Mesenchymal stem cell (in vitro differentiated cells and primary cell): ENCODE measurements around the gene OGA.
A peak's percentile ranks its signal among the peaks of the same experiment; 100 is the strongest.

Experiments used
- DNase-seq: peaks from one replicate; pipeline ENCODE4 v3.0.0-alpha.2; 2013
- H2AFZ ChIP-seq: one replicate; pipeline ENCODE4 v1.6.1; 2013; ENCODE audit warnings: low read depth, mild to moderate bottlenecking, control low read depth, inconsistent platforms, low read length, moderate library complexity
- H2AK5ac ChIP-seq: 2 replicates; pipeline ENCODE4 v1.6.1; 2013; ENCODE audit warnings: low read length, moderate library complexity, mild to moderate bottlenecking, inconsistent platforms; ENCODE audit not compliant: severe bottlenecking
- H2BK120ac ChIP-seq: one replicate; pipeline ENCODE4 v1.6.1; 2013; ENCODE audit warnings: low read depth, mild to moderate bottlenecking, inconsistent platforms, low read length, moderate library complexity
- H2BK12ac ChIP-seq, 2 experiments: one replicate each; pipeline ENCODE4 v1.6.1; 2013; ENCODE audit warnings: inconsistent platforms in 2 of 2, low read length in 2 of 2, mild to moderate bottlenecking in 2 of 2, moderate library complexity in 2 of 2, control low read depth in 1 of 2
- H2BK15ac ChIP-seq: one replicate; pipeline ENCODE4 v1.6.1; 2013; ENCODE audit warnings: mild to moderate bottlenecking, low read depth, inconsistent platforms; ENCODE audit not compliant: poor library complexity, severe bottlenecking
- H2BK5ac ChIP-seq: 2 replicates; pipeline ENCODE4 v1.6.1; 2013; ENCODE audit warnings: low read depth, mild to moderate bottlenecking, low read length, control low read depth, inconsistent platforms; ENCODE audit not compliant: poor library complexity, severe bottlenecking
- H3K14ac ChIP-seq, 2 experiments: one replicate each; pipeline ENCODE4 v1.6.1; 2013; ENCODE audit warnings: inconsistent platforms in 2 of 2, low read length in 2 of 2, control low read depth in 1 of 2, mild to moderate bottlenecking in 1 of 2, moderate library complexity in 1 of 2
- H3K18ac ChIP-seq, 2 experiments: one replicate each; pipeline ENCODE4 v1.6.1; 2013; ENCODE audit warnings: inconsistent platforms in 2 of 2, low read length in 2 of 2, control low read depth in 1 of 2, low read depth in 1 of 2, mild to moderate bottlenecking in 1 of 2
- H3K23ac ChIP-seq, 2 experiments: one replicate each; pipeline ENCODE4 v1.6.1; 2013; ENCODE audit warnings: inconsistent platforms in 2 of 2, low read length in 2 of 2, mild to moderate bottlenecking in 2 of 2, moderate library complexity in 2 of 2, control low read depth in 1 of 2
- H3K27ac ChIP-seq: 2 replicates; pipeline ENCODE4 v1.5.1; 2013; ENCODE audit warnings: mild to moderate bottlenecking, moderate library complexity, low read length, control low read depth, inconsistent platforms; ENCODE audit not compliant: poor library complexity, severe bottlenecking
- H3K27me3 ChIP-seq, 2 experiments: 2 replicates each; pipeline versions ENCODE4 v1.6.1 to v1.7.0; 2013; ENCODE audit warnings: low read length in 2 of 2, mild to moderate bottlenecking in 2 of 2, moderate library complexity in 2 of 2, control low read depth in 1 of 2, inconsistent platforms in 1 of 2; ENCODE audit not compliant: control insufficient read depth in 1 of 2, insufficient read depth in 1 of 2
- H3K36me3 ChIP-seq, 2 experiments: 2 replicates each; pipeline versions ENCODE4 v1.6.1 to v1.7.0; 2013; ENCODE audit warnings: low read length in 2 of 2, control low read depth in 1 of 2, inconsistent platforms in 1 of 2, low read depth in 1 of 2, mild to moderate bottlenecking in 1 of 2; ENCODE audit not compliant: insufficient read depth in 2 of 2, control insufficient read depth in 1 of 2
- H3K4ac ChIP-seq, 2 experiments: one replicate each; pipeline ENCODE4 v1.6.1; 2013; ENCODE audit warnings: inconsistent platforms in 2 of 2, low read length in 2 of 2, mild to moderate bottlenecking in 2 of 2, moderate library complexity in 2 of 2, control low read depth in 1 of 2, low read depth in 1 of 2
- H3K4me1 ChIP-seq: 2 replicates; pipeline ENCODE4 v1.6.1; 2013; ENCODE audit warnings: low read depth, low read length, control low read depth; ENCODE audit not compliant: control insufficient read depth, insufficient read depth
- H3K4me2 ChIP-seq: 2 replicates; pipeline ENCODE4 v1.6.1; 2013; ENCODE audit warnings: low read length, mild to moderate bottlenecking, inconsistent platforms; ENCODE audit not compliant: poor library complexity, severe bottlenecking
- H3K4me3 ChIP-seq, 2 experiments: 2 replicates each; pipeline versions ENCODE4 v1.5.1 to v1.7.0; 2013; ENCODE audit warnings: low read length in 2 of 2, mild to moderate bottlenecking in 2 of 2, control low read depth in 1 of 2, low read depth in 1 of 2; ENCODE audit not compliant: insufficient read depth in 1 of 2
- H3K79me1 ChIP-seq: replicated peaks from 2 replicates; pipeline ENCODE4 v1.6.1; 2013; ENCODE audit warnings: mild to moderate bottlenecking, control low read depth, low read length, inconsistent platforms; ENCODE audit not compliant: poor library complexity, severe bottlenecking
- H3K9ac ChIP-seq: 2 replicates; pipeline ENCODE4 v1.7.0; 2013; ENCODE audit warnings: mild to moderate bottlenecking, low read length, moderate library complexity
- H3K9me3 ChIP-seq: 2 replicates; pipeline ENCODE4 v1.7.0; 2013; ENCODE audit warnings: mild to moderate bottlenecking, low read length; ENCODE audit not compliant: control insufficient read depth
- H4K8ac ChIP-seq: one replicate; pipeline ENCODE4 v1.6.1; 2013; ENCODE audit warnings: inconsistent platforms, mild to moderate bottlenecking, low read length, moderate library complexity
- H4K91ac ChIP-seq: one replicate; pipeline ENCODE4 v1.6.1; 2013; ENCODE audit warnings: mild to moderate bottlenecking, low read length, inconsistent platforms
- WGBS: methylation state at CpG from one replicate; pipeline ENCODE4 v1.1.7; 2013; ENCODE audit warnings: mixed read lengths; 5-methylcytosine and 5-hydroxymethylcytosine counted together

The OGA gene

DNA sequence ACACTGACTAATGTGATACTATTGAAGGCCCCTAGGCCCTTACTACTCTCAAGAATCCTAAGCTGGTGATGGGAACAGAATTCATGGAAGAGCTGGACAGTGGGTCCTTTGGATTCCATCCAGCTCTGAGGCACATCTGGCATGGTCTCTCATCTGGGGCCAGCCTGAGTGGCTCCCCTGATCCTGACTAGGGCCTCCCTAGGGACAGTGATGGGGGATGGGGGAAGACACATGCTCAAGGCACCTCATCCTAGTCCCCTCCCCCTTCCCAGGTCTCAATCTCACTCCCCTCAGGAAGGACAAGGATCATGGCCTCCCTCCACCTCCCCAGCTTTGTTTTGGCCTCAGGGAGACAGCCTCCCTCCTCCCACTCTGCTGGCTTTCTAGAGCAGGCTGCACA lies 23.6 kb upstream of the OGA start:
- Histone ChIP-seq H2BK12ac (no peak overlapping the region), H3K27ac (no peak overlapping the region), H3K4me1 (peaks cover 26% of the 10 kb centered on the region), H2AFZ (no peak overlapping the region), H3K18ac (no peak overlapping the region), H2BK120ac (no peak overlapping the region), H3K79me1 (peaks cover 12% of the 10 kb centered on the region), H3K4ac (no peak overlapping the region), H2AK5ac (no peak overlapping the region), H3K4me3 (no peak overlapping the region), H3K4me2 (no peak overlapping the region), H4K91ac (no peak overlapping the region), H2BK15ac (no peak overlapping the region), H3K9ac (no peak overlapping the region), H3K14ac (no peak overlapping the region), H3K27me3 (peaks cover 7 to 28% of the 10 kb centered on the region in 2 experiments), H2BK5ac (no peak overlapping the region), H3K23ac (no peak overlapping the region), H3K36me3 (peaks cover 14 to 23% of the 10 kb centered on the region in 2 experiments), H4K8ac (no peak overlapping the region), H3K9me3 (no peaks in the 10 kb centered on the region)
- no peak for DNase-seq

GRCh38 chr10:101840741-101841453 lies 22.7 kb upstream of the OGA start:
- Histone ChIP-seq H3K27ac (no peak overlapping the region), H4K91ac (no peak overlapping the region), H2BK12ac (no peak overlapping the region), H2BK120ac (no peak overlapping the region), H3K4me3 (peak overlapping the region; percentile 31 to 77), H3K23ac (no peak overlapping the region), H3K79me1 (peaks cover 12% of the 10 kb centered on the region), H4K8ac (no peak overlapping the region), H3K4me2 (peak overlapping the region; percentile 91), H3K14ac (no peak overlapping the region), H3K9me3 (no peaks in the 10 kb centered on the region), H3K4me1 (peaks cover 26% of the 10 kb centered on the region), H3K9ac (peak overlapping the region; percentile 68), H3K36me3 (peaks cover 8 to 19% of the 10 kb centered on the region in 2 experiments), H2BK15ac (no peak overlapping the region), H2BK5ac (no peak overlapping the region), H2AK5ac (no peak overlapping the region), H3K27me3 (peaks cover 7 to 28% of the 10 kb centered on the region in 2 experiments), H3K4ac (no peak overlapping the region), H3K18ac (no peak overlapping the region), H2AFZ (no peak overlapping the region)
- peak; percentile 88 for DNase-seq
- WGBS, result 5% methylated on average over 46 of the region's 46 CpGs

DNA sequence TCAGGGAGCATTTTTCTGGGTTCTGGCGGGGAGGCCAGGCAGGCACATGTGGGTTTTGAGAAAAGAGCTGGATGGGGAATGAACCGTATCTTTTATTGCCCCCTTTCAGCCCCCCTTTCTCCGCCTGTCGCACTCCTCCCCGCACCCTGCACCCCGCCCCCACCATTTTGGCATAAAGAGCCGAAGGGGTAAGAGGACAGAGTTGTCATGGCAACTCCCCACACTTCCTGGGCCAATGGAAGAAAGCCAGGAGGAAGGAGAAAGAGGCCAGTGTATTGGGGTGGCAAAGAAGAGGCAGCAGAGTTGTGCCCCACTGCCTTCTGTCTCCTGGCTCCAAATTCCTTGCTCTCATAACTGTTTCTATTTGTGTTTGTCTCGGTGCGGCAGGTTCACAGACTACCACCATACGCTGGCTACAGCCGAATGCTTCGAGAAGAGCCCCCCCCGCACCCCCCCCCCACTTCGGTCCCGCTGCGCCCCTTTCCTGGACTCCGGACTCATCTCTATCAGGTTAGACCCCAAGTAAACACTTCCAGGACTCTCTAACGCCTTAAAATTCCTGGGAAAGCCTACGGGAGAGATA lies 21.9 kb upstream of the OGA start:
- Histone ChIP-seq H2AFZ (no peak overlapping the region), H4K8ac (no peak overlapping the region), H3K79me1 (peaks cover 14% of the 10 kb centered on the region), H3K4ac (no peak overlapping the region), H3K18ac (no peak overlapping the region), H3K27ac (no peak overlapping the region), H4K91ac (no peak overlapping the region), H3K4me1 (peaks cover 27% of the 10 kb centered on the region), H3K9ac (peak overlapping the region; percentile 68), H2AK5ac (no peak overlapping the region), H3K14ac (no peak overlapping the region), H3K27me3 (peaks cover 7 to 28% of the 10 kb centered on the region in 2 experiments), H3K23ac (no peak overlapping the region), H3K36me3 (peaks cover under 1 to 13% of the 10 kb centered on the region in 2 experiments), H2BK5ac (no peak overlapping the region), H3K4me3 (peak overlapping the region in 1 of 2 experiments; percentile 77), H2BK15ac (no peak overlapping the region), H3K4me2 (peak overlapping the region; percentile 91), H3K9me3 (no peaks in the 10 kb centered on the region), H2BK12ac (no peak overlapping the region), H2BK120ac (no peak overlapping the region)
- WGBS, result 3% methylated on average over 14 of the region's 19 CpGs
- DNase-seq, result peak; percentile 15

DNA sequence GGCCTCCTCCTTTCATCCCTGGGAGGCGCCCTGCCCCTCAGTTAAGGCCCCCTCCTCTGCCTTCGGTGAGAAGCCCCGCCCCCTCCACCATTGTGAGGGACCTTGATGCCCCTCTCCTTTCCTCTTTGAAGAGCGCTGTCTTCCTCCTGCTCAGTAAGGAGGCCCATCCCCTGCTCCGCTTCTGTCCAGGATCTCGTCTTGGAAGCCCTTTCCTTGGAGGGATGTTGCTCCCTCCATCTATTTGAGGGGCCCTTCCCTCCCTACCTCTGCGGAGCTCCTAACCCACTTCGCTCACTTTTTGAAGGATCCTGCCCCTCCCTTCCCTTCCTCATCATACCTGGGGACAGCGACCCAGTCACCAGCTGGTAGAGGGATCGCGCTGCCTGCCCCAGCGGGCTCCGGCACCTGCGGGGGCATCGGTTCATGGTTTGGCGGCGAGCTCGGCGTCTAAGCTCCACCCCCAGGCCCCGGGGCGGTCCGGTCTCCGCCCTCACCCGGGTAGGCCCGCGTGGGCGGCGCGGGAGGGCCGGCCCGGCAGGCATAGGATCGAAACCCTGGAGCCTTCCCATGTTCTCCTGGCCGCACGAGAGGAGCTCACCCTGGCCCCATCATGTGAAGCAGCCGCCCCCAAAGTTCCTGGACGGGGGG lies 21.3 kb upstream of the OGA start:
- peak; percentile 32 for DNase-seq
- Histone ChIP-seq H3K27me3 (peaks cover 5 to 23% of the 10 kb centered on the region in 2 experiments), H3K4me3 (peak overlapping the region; percentile 7 to 75), H4K91ac (no peak overlapping the region), H2BK5ac (no peak overlapping the region), H4K8ac (no peak overlapping the region), H3K27ac (no peak overlapping the region), H3K4me2 (peak overlapping the region; percentile 91), H2AFZ (no peak overlapping the region), H3K14ac (no peak overlapping the region), H2BK15ac (no peak overlapping the region), H3K4ac (no peak overlapping the region), H3K4me1 (peaks cover 27% of the 10 kb centered on the region), H3K79me1 (peaks cover 14% of the 10 kb centered on the region), H2AK5ac (no peak overlapping the region), H3K23ac (peak overlapping the region in 1 of 2 experiments; percentile 53), H2BK12ac (no peak overlapping the region), H3K36me3 (peaks cover 0 to 6% of the 10 kb centered on the region in 2 experiments), H3K9me3 (no peaks in the 10 kb centered on the region), H3K18ac (no peak overlapping the region), H2BK120ac (no peak overlapping the region), H3K9ac (peak overlapping the region; percentile 50)
- 9% methylated on average over 34 of the region's 36 CpGs for WGBS
